Fibroblast of skin of abdomen (primary cell): Measurements from ENCODE around the gene CARMIL1.

Source experiments
- DNase-seq: peaks from one replicate; pipeline ENCODE4 v3.0.0-alpha.2; 2013

Gene CARMIL1

GRCh38 chr6:25524542-25524941 lies 245.4 kb downstream of the CARMIL1 start:
- DNase-seq, result no peak

- DNase-seq, result no peak
Observed at GRCh38 chr6:25525078-25525477, 245.9 kb downstream of the CARMIL1 start.

GRCh38 chr6:25534942-25535631 lies 255.9 kb downstream of the CARMIL1 start:
- no peak for DNase-seq

GRCh38 chr6:25535632-25536225 lies 256.6 kb downstream of the CARMIL1 start:
- DNase-seq, result no peak

GRCh38 chr6:25536781-25537180 lies 257.6 kb downstream of the CARMIL1 start:
- DNase-seq, result no peak

- DNase-seq, result peak; percentile 40
Observed at GRCh38 chr6:25537349-25538018, 258.3 kb downstream of the CARMIL1 start.

DNA sequence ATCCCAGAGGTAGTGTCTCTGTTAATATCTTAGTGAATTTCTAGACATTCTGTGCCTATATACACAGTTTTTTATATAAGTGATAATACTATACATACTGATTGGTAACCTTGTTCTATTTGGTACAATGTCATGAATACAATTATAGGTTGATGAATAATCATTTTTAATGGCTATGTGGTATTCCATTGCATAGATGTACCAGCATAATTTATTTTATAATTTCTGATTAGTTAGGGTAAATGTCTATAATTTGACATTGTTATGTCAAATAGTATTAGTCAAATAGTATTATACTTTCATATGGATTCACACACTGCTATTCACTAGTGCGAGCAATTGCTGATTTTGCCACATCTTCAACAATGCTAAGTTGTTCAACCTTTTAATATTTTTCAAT lies 262.1 kb downstream of the CARMIL1 start:
- no peak for DNase-seq

DNA sequence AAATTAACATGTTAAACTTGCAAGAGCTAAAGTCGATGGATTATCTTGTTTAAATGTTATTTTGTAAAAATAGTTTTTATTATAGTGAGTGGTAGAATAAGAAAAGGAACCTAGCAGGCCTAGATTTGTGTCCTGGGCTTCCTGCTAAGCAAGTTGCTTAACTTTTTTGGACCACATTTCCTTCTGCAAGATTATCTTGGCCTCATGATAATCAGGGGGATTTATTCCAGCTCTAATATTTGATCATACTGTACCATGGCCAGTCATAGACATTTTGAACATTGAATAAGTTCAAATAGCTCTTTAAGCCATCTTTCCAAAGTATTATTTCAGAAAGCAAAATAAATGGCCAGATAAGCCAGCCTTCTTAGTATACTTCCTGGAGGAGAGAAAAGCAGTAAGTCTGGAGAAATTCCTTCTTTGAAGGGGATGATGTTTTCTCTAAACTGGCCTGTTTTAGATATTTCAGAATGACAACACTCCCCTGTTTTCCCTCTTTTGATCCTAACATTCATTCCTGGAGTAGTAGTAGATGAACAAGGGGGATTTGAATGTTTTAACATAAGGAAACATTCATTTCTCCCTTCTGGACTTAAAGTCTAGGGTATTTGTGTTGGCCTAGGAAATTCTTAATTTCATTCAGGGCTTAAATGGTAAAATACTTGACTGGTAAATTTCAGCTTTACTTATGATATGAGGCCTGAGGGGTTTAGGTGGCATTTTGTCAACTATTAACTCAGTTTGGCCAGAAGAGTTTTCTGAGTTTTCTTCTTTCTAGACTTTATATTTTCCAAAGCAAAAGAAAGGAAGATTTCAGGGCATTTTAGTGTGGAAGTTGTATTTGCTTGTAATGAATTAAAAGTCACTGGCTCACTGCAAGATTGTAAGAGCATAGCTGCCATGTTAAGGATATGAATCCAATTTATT lies 264.1 kb downstream of the CARMIL1 start:
- DNase-seq, result no peak

GRCh38 chr6:25544833-25545232 lies 265.7 kb downstream of the CARMIL1 start:
- no peak for DNase-seq

GRCh38 chr6:25547797-25548196 lies 268.6 kb downstream of the CARMIL1 start:
- no peak for DNase-seq

DNA sequence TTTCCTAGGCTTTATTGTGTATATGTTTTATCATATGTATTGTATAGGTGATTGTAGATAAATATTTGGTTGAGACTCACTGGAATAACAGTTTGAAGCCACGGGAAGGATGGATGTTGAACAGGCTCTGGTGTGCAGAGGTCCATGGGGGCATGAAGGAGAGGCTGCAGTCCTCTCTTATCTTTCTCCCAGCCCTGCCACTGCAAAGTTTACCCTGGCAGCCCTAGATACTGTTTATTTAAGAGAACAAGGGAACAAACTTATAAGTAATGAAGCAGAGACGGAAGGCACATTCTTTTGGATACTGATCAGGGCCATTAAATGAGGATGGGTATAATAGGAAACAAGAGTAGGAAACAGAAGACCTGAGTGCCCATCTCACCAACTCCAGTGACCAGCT lies 269.3 kb downstream of the CARMIL1 start:
- DNase-seq, result no peak

- no peak for DNase-seq
Observed at GRCh38 chr6:25550631-25551030, 271.5 kb downstream of the CARMIL1 start.

DNA sequence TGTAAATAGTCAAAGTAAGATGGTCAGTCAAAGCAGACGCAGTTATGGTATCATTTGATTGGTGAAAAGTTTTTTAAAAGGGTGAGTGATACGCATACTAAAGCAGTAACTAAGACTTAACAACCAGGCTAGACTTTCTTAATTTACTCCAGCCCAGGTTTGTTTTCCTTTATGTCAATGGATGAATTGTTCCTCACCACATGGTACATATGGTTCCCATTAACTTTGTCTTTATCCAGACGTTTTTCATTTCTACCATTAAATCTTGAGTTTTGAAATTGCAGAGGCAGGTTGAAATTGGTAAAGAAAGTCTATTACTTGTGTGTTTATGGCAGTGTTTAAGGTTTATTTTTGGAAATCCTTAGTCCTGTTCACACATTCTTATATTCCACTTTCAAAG lies 274.3 kb downstream of the CARMIL1 start:
- DNase-seq, result peak; percentile 65

- DNase-seq, result no peak
Observed at GRCh38 chr6:25555188-25555587, 276.0 kb downstream of the CARMIL1 start.

DNA sequence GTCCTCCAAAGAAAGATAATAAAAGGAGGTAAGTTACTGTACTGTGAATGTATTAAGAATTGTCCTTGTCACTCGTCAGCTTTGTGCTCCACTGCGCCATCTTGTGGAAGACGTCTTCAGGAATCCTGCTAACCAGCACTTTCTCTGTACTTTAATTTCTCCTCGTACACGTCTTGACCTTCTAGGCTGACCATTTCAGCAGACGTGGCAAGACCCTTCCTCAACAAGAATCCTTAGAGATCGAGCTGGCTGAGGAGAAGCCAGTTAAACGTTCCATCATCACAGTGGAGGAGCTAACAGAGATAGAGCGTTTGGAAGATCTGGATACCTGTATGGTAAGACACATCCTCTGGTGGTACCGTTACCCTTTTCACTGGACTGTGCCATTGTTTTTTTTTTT lies 277.3 kb downstream of the CARMIL1 start:
- peak; percentile 58 for DNase-seq

DNA sequence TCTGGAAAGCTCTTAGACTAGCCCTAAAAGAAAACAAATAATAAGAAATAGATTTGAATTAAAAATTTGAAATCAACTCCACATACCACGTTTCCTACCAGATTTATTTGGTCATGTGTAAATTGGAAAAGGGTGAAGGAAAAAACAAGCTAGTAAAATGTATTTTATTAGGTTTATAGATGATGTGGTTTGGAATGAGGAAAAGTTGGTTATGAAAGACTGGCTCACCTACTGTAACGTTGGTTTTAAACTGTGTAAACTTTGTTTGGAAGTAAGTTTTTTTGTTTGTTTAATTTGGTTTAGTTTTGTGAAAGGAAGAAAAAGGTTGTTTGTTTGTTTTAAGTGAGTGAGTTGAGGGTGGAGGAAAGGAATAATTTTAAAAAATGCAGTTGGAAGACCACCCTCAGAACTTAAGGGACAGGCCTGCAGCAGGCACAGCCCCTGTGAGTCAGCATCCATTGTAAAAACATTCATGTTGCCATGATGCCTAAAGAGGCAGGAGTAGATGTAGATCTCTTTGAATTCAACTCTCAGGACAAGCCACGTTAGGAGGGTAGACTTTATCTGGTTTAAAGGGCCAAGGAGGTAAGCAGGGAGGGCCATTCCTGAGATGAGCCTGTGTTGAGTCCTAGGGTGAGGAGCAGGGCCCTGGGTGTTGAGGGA lies 279.1 kb downstream of the CARMIL1 start:
- DNase-seq, result no peak

DNA sequence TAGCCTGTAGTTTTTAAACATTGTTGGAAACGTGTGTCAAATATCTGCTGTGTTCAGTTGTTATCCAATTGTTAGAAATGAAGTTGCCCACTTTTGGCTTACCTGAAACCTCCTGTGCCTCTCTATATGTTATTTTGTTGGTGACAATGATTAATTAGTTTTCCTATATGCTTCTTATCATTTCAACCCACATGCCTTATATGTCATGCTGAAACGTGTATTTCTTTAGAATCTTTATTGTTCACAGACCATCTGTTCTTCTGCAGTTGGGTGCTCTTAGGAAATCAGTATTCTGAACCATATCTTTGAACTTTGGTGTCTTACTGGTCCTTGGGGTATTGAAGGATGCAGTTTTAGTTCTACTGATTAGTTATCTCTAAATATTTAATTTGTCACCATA lies 281.7 kb downstream of the CARMIL1 start:
- no peak for DNase-seq

GRCh38 chr6:25564943-25565342 lies 285.8 kb downstream of the CARMIL1 start:
- DNase-seq, result no peak

GRCh38 chr6:25570578-25570977 lies 291.4 kb downstream of the CARMIL1 start:
- DNase-seq, result no peak

DNA sequence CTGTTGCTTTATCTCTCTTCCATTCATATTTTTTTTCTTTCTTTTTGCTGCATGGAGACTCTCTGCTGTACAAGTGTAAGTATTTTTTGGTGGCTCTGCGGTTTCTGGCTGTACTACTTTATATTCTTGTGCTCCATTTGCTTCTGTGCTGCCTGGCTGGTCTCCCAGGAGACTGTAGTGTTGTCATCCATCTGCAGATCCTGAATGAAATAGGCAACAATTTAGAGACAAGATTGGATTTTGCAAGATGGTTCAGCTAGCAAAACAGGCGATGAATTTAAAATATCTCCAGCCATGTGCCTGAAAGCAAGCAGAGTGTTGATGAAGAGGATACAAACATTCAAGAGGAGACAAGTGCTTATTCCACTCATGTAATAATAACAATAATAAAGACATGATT lies 297.7 kb downstream of the CARMIL1 start:
- no peak for DNase-seq

- DNase-seq, result no peak
Observed at GRCh38 chr6:25578538-25578937, 299.4 kb downstream of the CARMIL1 start.

- DNase-seq, result no peak
Observed at GRCh38 chr6:25579391-25579883, 300.3 kb downstream of the CARMIL1 start.
